Measurements from ENCODE around the gene RSPH1. TPM values are rescaled to one million over a fixed set of nuclear protein-coding genes. Genes with fewer than 3 reads are reported as not detected.

RSPH1 gene
- polyA plus RNA-seq, 2 of the 4 experiments (the other 2 are of a cell fraction) = 0.71 to 0.85 TPM

- TF ChIP-seq REST (IDR thresholded peaks at IDR 0.05) = no peak
These were observed 4.7 kb upstream of the RSPH1 start (continued) for GRCh38 chr21:42500736-42501135.

GRCh38 chr21:42500225-42500624 lies 4.2 kb upstream of the RSPH1 start:
- FAIRE-seq (no peak), ATAC-seq (no peak), DNase-seq (ENCODE audit: low read depth in 1 of 2, low spot score in 1 of 2) (no peak)
- Histone ChIP-seq H3K4me2 (no peak overlapping the region), H3K4me3 (no peak overlapping the region), H3K4me1 (peaks cover 3% of the 10 kb centered on the region; the same call in 1 of the 3 replicates), H3K9me3 (no peaks in the 10 kb centered on the region), H3K27ac (no peak overlapping the region)
- ChIA-PET CTCF (no interaction called here), POLR2A (no interaction called here)
- 51% methylated on average over 4 of the region's 4 CpGs for WGBS (ENCODE audit: missing lambda C conversion rate)
- TF ChIP-seq TP53 (CRISPR knock-in tag; IDR thresholded peaks at IDR 0.05) (no peak), RCOR1 (IDR thresholded peaks at IDR 0.05; ENCODE audit: low read depth, low read length) (no peak), CTCF (IDR thresholded peaks at IDR 0.05) (no peak), RARB (CRISPR knock-in tag; IDR thresholded peaks at IDR 0.05) (no peak), HMGXB4 (CRISPR knock-in tag; IDR thresholded peaks at IDR 0.05; ENCODE audit: borderline replicate concordance) (no peak)

GRCh38 chr21:42499444-42500112 lies 3.6 kb upstream of the RSPH1 start:
- TF ChIP-seq MAX (IDR thresholded peaks at IDR 0.05) (no peak), CHD4 (IDR thresholded peaks at IDR 0.05; ENCODE audit: borderline replicate concordance) (no peak), MAFK (IDR thresholded peaks at IDR 0.05; ENCODE audit: partially characterized antibody) (no peak), NFE2L2 (conservative IDR thresholded peaks at IDR 0.05; ENCODE audit: low read length) (no peak), E2F6 (IDR thresholded peaks at IDR 0.05; ENCODE audit: borderline replicate concordance, low read depth) (no peak), RAD21 (conservative IDR thresholded peaks at IDR 0.05 in 1 of 2, IDR thresholded peaks at IDR 0.05 in 1 of 2) (no peak), HOXB5 (CRISPR knock-in tag; IDR thresholded peaks at IDR 0.05) (no peak), MAZ (IDR thresholded peaks at IDR 0.05; ENCODE audit: borderline replicate concordance, low read depth, low read length) (no peak), ZNF302 (CRISPR knock-in tag; IDR thresholded peaks at IDR 0.05) (no peak)
- H3K4me2 ChIP-seq = no peak overlapping the region
- DNase-seq (ENCODE audit: low read depth in 1 of 2, low spot score in 1 of 2) (no peak), ATAC-seq (no peak), FAIRE-seq (no peak)
- no peak overlapping the region for H3K27ac ChIP-seq
- peaks cover 3% of the 10 kb centered on the region; the same call in 1 of the 3 replicates for H3K4me1 ChIP-seq
- WGBS (ENCODE audit: missing lambda C conversion rate) = 87% methylated on average over 15 of the region's 15 CpGs
- no peak overlapping the region for H3K4me3 ChIP-seq
- ChIA-PET POLR2A (no interaction called here), CTCF (interaction anchor here (1.1 kb wide), 1 partner anchor 10 kb away, joined by 3 read pairs; no protein-coding TSS in a partner anchor)
- no peaks in the 10 kb centered on the region for H3K9me3 ChIP-seq
